Gastrocnemius medialis (tissue), 4 donors: ENCODE measurements around the gene CDKAL1. TPM values are rescaled to one million over a fixed set of nuclear protein-coding genes. Genes with fewer than 3 reads are reported as not detected.

Experiments
- ATAC-seq, 2 donors: fragments of 150-250 bp; one replicate each; pipeline ENCODE4 v1.9.1; 2016
- DNase-seq, 2 donors: peaks; one replicate each; pipeline ENCODE4 v3.0.0-alpha.2; 2019
- H3K27ac ChIP-seq, 4 donors: fragments of 200-600 bp; sonication (generic); 1 replicate in 1 of 4; 2 replicates in 3 of 4; pipeline ENCODE4 v1.5.1; 2016 to 2018; ENCODE audit warnings: mild to moderate bottlenecking in 2 of 4, moderate library complexity in 1 of 4
- H3K27me3 ChIP-seq, 3 donors: fragments of 200-600 bp; sonication (generic) in 2 of 3; 1 replicate in 1 of 3; 2 replicates in 2 of 3; pipeline versions ENCODE4 v1.5.1 to v1.6.0; 2016 to 2019; ENCODE audit warnings: mild to moderate bottlenecking in 1 of 3, moderate library complexity in 1 of 3
- H3K36me3 ChIP-seq, 2 donors: fragments of 200-600 bp; sonication (generic) in 1 of 2; one replicate each; pipeline ENCODE4 v1.5.1; 2017 to 2018
- H3K4me1 ChIP-seq, 2 donors: fragments of 200-600 bp; sonication (generic) in 1 of 2; one replicate each; pipeline ENCODE4 v1.5.1; 2016 to 2017; ENCODE audit warnings: mild to moderate bottlenecking in 2 of 2
- H3K4me3 ChIP-seq, 4 donors: fragments of 200-600 bp; sonication (generic) in 3 of 4; 1 replicate in 1 of 4; 2 replicates in 3 of 4; pipeline ENCODE4 v1.5.1; 2016 to 2019; ENCODE audit warnings: mild to moderate bottlenecking in 2 of 4
- H3K9me3 ChIP-seq, 3 donors: fragments of 200-600 bp; sonication (generic) in 2 of 3; 1 replicate in 1 of 3; 2 replicates in 2 of 3; pipeline ENCODE4 v1.5.1; 2016 to 2019
- CTCF ChIP-seq, 5 experiments: fragments of 450-650 bp in 3 of 5; fragments of 200-600 bp in 2 of 5; sonication (generic) in 2 of 5; IDR thresholded peaks in 4 of 5; conservative IDR thresholded peaks in 1 of 5; 1 replicate in 4 of 5; 2 replicates in 1 of 5; pipeline ENCODE4 v1.5.1; 2016 to 2019; ENCODE audit warnings: antibody characterized with exemption in 5 of 5, mild to moderate bottlenecking in 3 of 5, moderate library complexity in 3 of 5
- POLR2A ChIP-seq, 2 donors: fragments of 450-650 bp; IDR thresholded peaks; one replicate each; pipeline ENCODE4 v1.6.1; 2017; ENCODE audit warnings: antibody characterized with exemption in 2 of 2, mild to moderate bottlenecking in 2 of 2, moderate library complexity in 2 of 2
- in situ Hi-C, 4 donors: fragments of 200-750 bp; cut with MboI; loops; one replicate each; pipeline versions ENCODE4 v1.15.0 to v1.8.0; 2017; ENCODE audit warnings: low sequenced_read_pairs in 4 of 4
- intact Hi-C: fragments of 100-400 bp; cut with DNase I; formaldehyde crosslinking; loops from one replicate; pipeline ENCODE4 v1.15.1; 2023; ENCODE audit warnings: low total_unique reads
- total RNA-seq, 4 donors: library from RNA; depleted of rRNA; stranded (reverse); fragments of >200 nt; gene quantifications; one replicate each; pipeline versions ENCODE4 v1.1.0 to v1.2.3, GENCODE V29; 2016

The CDKAL1 gene
- total RNA-seq, 4 donors from 2014 or later = 9.6 to 17.0 (median 11.4) TPM

DNA sequence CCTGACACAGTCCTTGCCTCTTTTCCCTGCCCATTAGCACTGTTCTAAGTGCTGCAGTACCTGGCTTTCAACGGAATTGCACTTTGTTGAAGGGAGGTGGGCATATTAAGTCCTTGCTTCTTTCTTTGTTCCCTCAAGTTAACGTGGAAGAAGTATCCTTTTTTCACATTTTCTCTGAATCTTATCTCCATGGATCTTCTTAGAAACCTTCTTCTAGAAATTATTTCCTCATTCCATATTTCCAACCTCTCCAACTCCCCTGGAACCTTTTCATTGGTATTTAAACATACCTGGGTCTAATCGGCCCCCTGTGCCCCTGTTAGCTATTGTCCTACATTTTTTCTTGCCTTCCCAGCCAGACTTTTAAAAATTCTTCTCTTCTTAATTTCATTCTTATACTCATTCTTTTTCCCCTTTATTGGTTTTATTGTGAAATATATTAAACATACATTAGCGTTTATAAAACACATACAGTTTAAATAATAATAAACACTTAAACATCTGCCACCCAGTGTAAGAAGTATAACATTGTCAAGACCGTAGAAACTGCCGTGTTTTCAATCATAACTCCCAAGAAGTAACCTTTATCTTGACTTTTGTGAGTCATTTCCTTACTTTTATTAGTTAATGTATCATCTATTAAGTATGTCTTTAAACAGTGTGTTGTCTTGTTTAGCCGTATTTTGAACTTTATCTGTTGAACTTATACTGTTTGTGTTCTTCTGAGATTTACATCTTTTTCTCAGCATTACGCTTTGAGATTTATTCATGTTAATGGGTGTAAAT lies 118.2 kb downstream of the CDKAL1 start:
- intact Hi-C loops = no loop called here

GRCh38 chr6:20653085-20653479 lies 118.8 kb downstream of the CDKAL1 start:
- ATAC-seq (no peak), DNase-seq (no peak)
- H3K4me1 ChIP-seq = no peaks in the 10 kb centered on the region
- no peaks in the 10 kb centered on the region for H3K27me3 ChIP-seq
- intact Hi-C loops (no loop called here), in situ Hi-C loops (no loop called here)
- no peak overlapping the region for H3K27ac ChIP-seq
- H3K36me3 ChIP-seq = no peaks in the 10 kb centered on the region
- no peaks in the 10 kb centered on the region for H3K9me3 ChIP-seq
- no peak overlapping the region for H3K4me3 ChIP-seq
- no peak for TF ChIP-seq POLR2A (IDR thresholded peaks at IDR 0.05)
- no peak for TF ChIP-seq CTCF (IDR thresholded peaks at IDR 0.05 in 4 of 5, conservative IDR thresholded peaks at IDR 0.05 in 1 of 5)

More for the DNA sequence above, 118.2 kb downstream of the CDKAL1 start:
- Histone ChIP-seq H3K36me3 (no peaks in the 10 kb centered on the region), H3K4me1 (no peaks in the 10 kb centered on the region), H3K9me3 (no peaks in the 10 kb centered on the region), H3K27me3 (no peaks in the 10 kb centered on the region), H3K4me3 (no peak overlapping the region), H3K27ac (no peak overlapping the region)
- DNase-seq = no peak
- in situ Hi-C loops = no loop called here
- ATAC-seq = no peak
- TF ChIP-seq CTCF (IDR thresholded peaks at IDR 0.05 in 4 of 5, conservative IDR thresholded peaks at IDR 0.05 in 1 of 5) (no peak), POLR2A (IDR thresholded peaks at IDR 0.05) (no peak)

DNA sequence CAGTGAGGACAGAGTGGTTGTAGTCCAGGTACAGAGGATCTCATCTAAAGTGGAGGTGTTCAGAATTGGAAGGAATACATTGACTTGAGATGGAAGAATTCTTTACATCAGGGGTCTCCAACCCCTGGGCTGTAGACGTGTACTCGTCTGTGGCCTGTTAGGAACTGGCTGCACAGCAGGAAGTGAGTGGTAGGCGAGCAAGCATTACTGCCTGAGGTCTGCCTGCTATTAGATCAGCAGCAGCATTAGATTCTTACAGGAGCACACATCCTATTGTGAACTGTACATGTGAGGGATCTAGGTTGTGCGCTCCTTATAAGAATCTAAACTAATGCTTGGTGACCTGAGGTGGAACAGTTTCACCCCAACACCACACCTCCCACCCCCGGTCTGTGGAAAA lies 121.1 kb downstream of the CDKAL1 start:
- intact Hi-C loops (no loop called here), in situ Hi-C loops (no loop called here)
- H3K27ac ChIP-seq = no peak overlapping the region
- H3K27me3 ChIP-seq = no peaks in the 10 kb centered on the region
- DNase-seq = no peak
- H3K4me1 ChIP-seq = no peaks in the 10 kb centered on the region
- no peak for TF ChIP-seq POLR2A (IDR thresholded peaks at IDR 0.05)
- no peak for TF ChIP-seq CTCF (IDR thresholded peaks at IDR 0.05 in 4 of 5, conservative IDR thresholded peaks at IDR 0.05 in 1 of 5)
- no peaks in the 10 kb centered on the region for H3K36me3 ChIP-seq
- no peak overlapping the region for H3K4me3 ChIP-seq
- H3K9me3 ChIP-seq = no peaks in the 10 kb centered on the region
- no peak for ATAC-seq

DNA sequence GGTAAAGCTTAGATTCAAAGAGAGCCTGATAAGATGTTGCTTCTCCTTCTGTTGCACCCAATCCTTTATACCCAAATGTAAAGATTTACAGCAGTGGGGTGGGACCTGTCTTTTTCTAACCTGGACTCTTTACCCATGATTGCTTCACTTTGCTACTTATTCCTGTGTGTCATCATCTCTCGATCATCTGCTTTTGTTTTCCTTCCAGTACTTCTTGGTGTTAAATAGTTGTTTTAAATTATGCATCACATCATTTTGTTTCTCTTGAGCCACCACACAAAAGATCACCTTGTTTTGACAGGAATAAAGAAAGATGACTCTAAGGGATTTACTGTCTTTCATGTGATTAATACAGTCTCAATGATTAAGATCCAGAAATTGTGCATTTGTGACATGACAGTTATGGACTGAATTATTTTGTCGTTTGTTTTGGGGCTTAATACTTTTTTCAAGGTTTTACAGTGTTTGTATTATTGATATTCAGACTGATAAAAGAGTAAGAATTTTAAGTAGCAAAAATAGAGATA lies 123.1 kb downstream of the CDKAL1 start:
- H3K27me3 ChIP-seq = no peaks in the 10 kb centered on the region
- DNase-seq = no peak
- no peaks in the 10 kb centered on the region for H3K9me3 ChIP-seq
- intact Hi-C loops (no loop called here), in situ Hi-C loops (no loop called here)
- ATAC-seq = no peak
- H3K4me1 ChIP-seq = peaks cover 11% of the 10 kb centered on the region in 2 donors
- no peak overlapping the region for H3K27ac ChIP-seq
- no peaks in the 10 kb centered on the region for H3K36me3 ChIP-seq
- no peak overlapping the region for H3K4me3 ChIP-seq
- TF ChIP-seq POLR2A (IDR thresholded peaks at IDR 0.05) = no peak
- TF ChIP-seq CTCF (IDR thresholded peaks at IDR 0.05 in 4 of 5, conservative IDR thresholded peaks at IDR 0.05 in 1 of 5) = no peak
